Caco-2 (cell line): ENCODE results near the gene PARD3. TPM values are rescaled to one million over a fixed set of nuclear protein-coding genes. Genes with fewer than 3 reads are reported as not detected.

Experiments
- BruUV-seq: library from RNA; stranded (reverse); fragments of 400-500 nt; replicated peaks from 2 replicates; lab custom pipeline; 2021; lab: Mats Ljungman, UMichigan
- CTCF ChIA-PET: fragments of 300-600 bp; sonication (Branson Sonifier 250); formaldehyde crosslinking; loops from one replicate; lab custom pipeline; 2022; ENCODE audit warnings: antibody characterized with exemption; lab: Charles Lee
- POLR2A ChIA-PET: fragments of 300-600 bp; sonication (Branson Sonifier 250); formaldehyde crosslinking; loops from one replicate; lab custom pipeline; 2022; ENCODE audit warnings: antibody characterized with exemption; lab: Charles Lee
- DNase-seq, 2 experiments: peaks; one replicate each; pipeline versions ENCODE4 v3.0.0 to v3.0.0-alpha.2; 2020 to 2022
- H3K27me3 ChIP-seq: replicated peaks from 2 replicates; pipeline ENCODE4 v1.6.0; 2011; ENCODE audit warnings: low read length; ENCODE audit not compliant: control insufficient read depth, insufficient read depth
- H3K36me3 ChIP-seq: 2 replicates; pipeline ENCODE4 v1.5.1; 2011; ENCODE audit warnings: low read length; ENCODE audit not compliant: control insufficient read depth, insufficient read depth
- H3K4me1 ChIP-seq: fragments of 250-450 bp; sonication (Bioruptor Pico); 2 replicates; pipeline ENCODE4 v1.5.1; 2020; ENCODE audit warnings: mild to moderate bottlenecking
- H3K4me3 ChIP-seq: 2 replicates; pipeline ENCODE4 v1.5.1; 2011; ENCODE audit warnings: low read depth, mild to moderate bottlenecking, control low read depth, low read length
- H3K9me3 ChIP-seq: fragments of 250-450 bp; sonication (Bioruptor Pico); 2 replicates; pipeline ENCODE4 v1.5.1; 2020; ENCODE audit warnings: mild to moderate bottlenecking, moderate library complexity
- H3K27ac Mint-ChIP-seq: one replicate; pipeline ENCODE4 v1.8.0; 2022; ENCODE audit warnings: mixed read lengths; ENCODE audit not compliant: unreplicated experiment
- H3K27me3 Mint-ChIP-seq: one replicate; pipeline ENCODE4 v1.8.0; 2022; ENCODE audit warnings: mixed read lengths; ENCODE audit not compliant: insufficient read depth, unreplicated experiment
- H3K36me3 Mint-ChIP-seq: one replicate; pipeline ENCODE4 v1.8.0; 2022; ENCODE audit warnings: mild to moderate bottlenecking, mixed read lengths; ENCODE audit not compliant: insufficient read depth, unreplicated experiment
- H3K4me1 Mint-ChIP-seq: one replicate; pipeline ENCODE4 v1.8.0; 2022; ENCODE audit warnings: low read depth, mixed read lengths; ENCODE audit not compliant: unreplicated experiment
- H3K4me3 Mint-ChIP-seq: one replicate; pipeline ENCODE4 v1.8.0; 2022; ENCODE audit warnings: mild to moderate bottlenecking, moderate library complexity, mixed read lengths; ENCODE audit not compliant: unreplicated experiment
- H3K9me3 Mint-ChIP-seq: one replicate; pipeline ENCODE4 v1.8.0; 2022; ENCODE audit warnings: mixed read lengths; ENCODE audit not compliant: unreplicated experiment
- intact Hi-C: fragments of 100-400 bp; cut with micrococcal nuclease; formaldehyde crosslinking; loops from one replicate; pipeline ENCODE4 v1.10.0; 2022; ENCODE audit not compliant: unreplicated experiment
- total RNA-seq: library from RNA; stranded (reverse); gene quantifications from 2 replicates; pipeline ENCODE4 v1.2.3, GENCODE V29; 2022
- TF ChIP-seq, protein P1 (sequence below), 2 experiments: fragments of 200-600 bp in 1 of 2; IDR thresholded peaks; 1 replicate in 1 of 2; 2 replicates in 1 of 2; pipeline versions ENCODE4 v1.5.1 to v1.8.0; 2011 to 2022; ENCODE audit warnings: antibody characterized with exemption in 1 of 2, control low read depth in 1 of 2, inconsistent platforms in 1 of 2, low read depth in 1 of 2, low read length in 1 of 2, mild to moderate bottlenecking in 1 of 2, moderate library complexity in 1 of 2; ENCODE audit not compliant: insufficient read depth in 1 of 2, severe bottlenecking in 1 of 2, unreplicated experiment in 1 of 2

PARD3 gene
- total RNA-seq, 1 experiment from 2014 or later = 80.7 TPM

- Histone ChIP-seq H3K4me1 (no peaks in the 10 kb centered on the region), H3K27me3 (no peaks in the 10 kb centered on the region), H3K4me3 (no peak overlapping the region), H3K9me3 (no peaks in the 10 kb centered on the region), H3K36me3 (peaks cover 2% of the 10 kb centered on the region; the same call in 1 of the 2 replicates)
- Mint-ChIP-seq H3K36me3 (peaks cover 9% of the 10 kb centered on the region), H3K4me1 (peaks cover 11% of the 10 kb centered on the region), H3K4me3 (no peak overlapping the region), H3K27me3 (no peaks in the 10 kb centered on the region), H3K27ac (no peak overlapping the region), H3K9me3 (no peaks in the 10 kb centered on the region)
- no TSS peak for BruUV-seq
- intact Hi-C loops = no loop called here
- no peak for DNase-seq
- POLR2A ChIA-PET = no interaction called here
- TF ChIP-seq, protein P1, sequence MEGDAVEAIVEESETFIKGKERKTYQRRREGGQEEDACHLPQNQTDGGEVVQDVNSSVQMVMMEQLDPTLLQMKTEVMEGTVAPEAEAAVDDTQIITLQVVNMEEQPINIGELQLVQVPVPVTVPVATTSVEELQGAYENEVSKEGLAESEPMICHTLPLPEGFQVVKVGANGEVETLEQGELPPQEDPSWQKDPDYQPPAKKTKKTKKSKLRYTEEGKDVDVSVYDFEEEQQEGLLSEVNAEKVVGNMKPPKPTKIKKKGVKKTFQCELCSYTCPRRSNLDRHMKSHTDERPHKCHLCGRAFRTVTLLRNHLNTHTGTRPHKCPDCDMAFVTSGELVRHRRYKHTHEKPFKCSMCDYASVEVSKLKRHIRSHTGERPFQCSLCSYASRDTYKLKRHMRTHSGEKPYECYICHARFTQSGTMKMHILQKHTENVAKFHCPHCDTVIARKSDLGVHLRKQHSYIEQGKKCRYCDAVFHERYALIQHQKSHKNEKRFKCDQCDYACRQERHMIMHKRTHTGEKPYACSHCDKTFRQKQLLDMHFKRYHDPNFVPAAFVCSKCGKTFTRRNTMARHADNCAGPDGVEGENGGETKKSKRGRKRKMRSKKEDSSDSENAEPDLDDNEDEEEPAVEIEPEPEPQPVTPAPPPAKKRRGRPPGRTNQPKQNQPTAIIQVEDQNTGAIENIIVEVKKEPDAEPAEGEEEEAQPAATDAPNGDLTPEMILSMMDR (IDR thresholded peaks at IDR 0.05; ENCODE audit: insufficient read depth in 1 of 2, low read depth in 1 of 2, low read length in 1 of 2, severe bottlenecking in 1 of 2, unreplicated experiment in 1 of 2) = no peak
- CTCF ChIA-PET = no interaction called here
Measured at GRCh38 chr10:34492081-34492480, 323.0 kb downstream of the PARD3 start.

DNA sequence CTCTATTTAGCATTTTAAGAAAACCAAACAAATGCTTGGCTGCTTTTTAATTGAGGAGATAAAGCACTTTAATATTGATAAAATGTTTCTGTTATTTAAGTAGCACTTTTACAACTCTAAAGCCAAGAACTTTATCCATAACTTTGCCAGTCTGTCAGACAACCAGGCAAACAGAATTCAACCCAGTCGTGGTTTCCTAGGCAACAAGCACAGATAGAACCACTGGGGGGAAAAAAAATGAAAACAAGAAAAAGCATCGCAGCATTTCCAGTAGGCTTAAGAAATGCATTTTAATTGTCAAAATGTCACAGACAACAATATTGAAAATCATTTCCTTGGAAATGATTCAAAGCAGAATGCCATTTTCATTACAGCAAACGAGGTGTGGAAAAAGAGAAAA lies 323.4 kb downstream of the PARD3 start:
- no peaks in the 10 kb centered on the region for H3K9me3 Mint-ChIP-seq
- intact Hi-C loops = no loop called here
- TF ChIP-seq, protein P1 (IDR thresholded peaks at IDR 0.05; ENCODE audit: insufficient read depth in 1 of 2, low read depth in 1 of 2, low read length in 1 of 2, severe bottlenecking in 1 of 2, unreplicated experiment in 1 of 2) = no peak
- no peak for DNase-seq
- no peaks in the 10 kb centered on the region for H3K27me3 ChIP-seq
- POLR2A ChIA-PET = no interaction called here
- H3K27me3 Mint-ChIP-seq = no peaks in the 10 kb centered on the region
- no peaks in the 10 kb centered on the region for H3K9me3 ChIP-seq
- no peak overlapping the region for H3K4me3 ChIP-seq
- peaks cover 11% of the 10 kb centered on the region for H3K4me1 Mint-ChIP-seq
- H3K4me1 ChIP-seq = no peaks in the 10 kb centered on the region
- H3K36me3 ChIP-seq = peaks cover 2% of the 10 kb centered on the region; the same call in 1 of the 2 replicates
- no TSS peak for BruUV-seq
- peaks cover 9% of the 10 kb centered on the region for H3K36me3 Mint-ChIP-seq
- H3K27ac Mint-ChIP-seq = no peak overlapping the region
- CTCF ChIA-PET = no interaction called here
- no peak overlapping the region for H3K4me3 Mint-ChIP-seq

DNA sequence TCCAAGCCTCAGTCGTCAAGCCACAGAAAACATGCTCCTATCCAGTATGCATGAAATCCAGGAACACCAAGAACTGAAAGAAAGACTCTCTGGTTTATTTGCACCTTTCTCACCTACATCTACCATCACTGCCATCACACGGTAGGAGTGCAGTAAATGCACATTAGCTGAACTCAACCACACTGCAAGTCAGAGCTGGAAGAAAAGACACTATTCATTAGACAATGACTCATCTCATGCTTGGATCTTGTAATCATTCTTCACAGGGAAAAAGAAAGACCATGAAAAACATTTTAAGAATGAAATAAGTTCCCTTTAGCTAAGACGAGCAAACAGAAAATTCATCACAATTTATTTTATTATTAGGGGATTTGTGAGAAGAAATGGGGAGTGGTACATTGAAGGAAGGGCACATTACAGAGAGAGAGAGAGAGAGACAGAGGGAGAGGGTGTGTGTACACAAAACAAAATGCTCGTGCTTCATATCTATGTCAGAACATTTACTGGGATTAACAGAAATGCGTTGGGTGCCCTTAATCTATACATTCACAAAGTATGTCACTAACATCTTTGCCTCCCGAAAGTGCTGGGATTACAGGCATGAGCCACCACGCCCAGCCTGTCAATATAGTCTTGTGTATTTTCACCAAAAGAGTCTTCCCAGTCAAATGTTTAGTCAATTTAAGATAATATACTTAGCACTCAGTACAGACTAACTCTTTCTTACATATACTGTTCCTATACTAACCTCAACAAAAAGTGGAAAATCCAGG lies 324.9 kb downstream of the PARD3 start:
- Mint-ChIP-seq H3K9me3 (no peaks in the 10 kb centered on the region), H3K4me1 (peaks cover 15% of the 10 kb centered on the region), H3K36me3 (peaks cover 5% of the 10 kb centered on the region), H3K27ac (peak overlapping the region; percentile 7), H3K4me3 (no peak overlapping the region), H3K27me3 (no peaks in the 10 kb centered on the region)
- TF ChIP-seq, protein P1 (IDR thresholded peaks at IDR 0.05; ENCODE audit: insufficient read depth in 1 of 2, low read depth in 1 of 2, low read length in 1 of 2, severe bottlenecking in 1 of 2, unreplicated experiment in 1 of 2) = no peak
- POLR2A ChIA-PET = no interaction called here
- Histone ChIP-seq H3K9me3 (no peaks in the 10 kb centered on the region), H3K4me1 (no peaks in the 10 kb centered on the region), H3K4me3 (no peak overlapping the region), H3K27me3 (no peaks in the 10 kb centered on the region), H3K36me3 (peaks cover 2% of the 10 kb centered on the region; the same call in 1 of the 2 replicates)
- intact Hi-C loops = no loop called here
- BruUV-seq = no TSS peak
- DNase-seq = no peak
- CTCF ChIA-PET = no interaction called here
